Lung (tissue), 12 donors: Measurements from ENCODE around the gene AGMO. TPM values are rescaled to one million over a fixed set of nuclear protein-coding genes. Genes with fewer than 3 reads are reported as not detected.

ENCODE experiments used
- ATAC-seq: fragments of 200-7000 bp; cut with Tn5 transposase; one replicate; pipeline ENCODE4 v1.9.1; 2020; ENCODE audit warnings: moderate number of reproducible peaks; ENCODE audit not compliant: insufficient read depth, low FRiP score
- DNase-seq, 3 donors: peaks; one replicate each; pipeline ENCODE4 v3.0.0-alpha.2; 2013 to 2017
- H3K27ac ChIP-seq, 2 donors: one replicate each; pipeline ENCODE4 v1.5.1; 2013; ENCODE audit warnings: mild to moderate bottlenecking in 2 of 2, moderate library complexity in 2 of 2, control low read depth in 1 of 2, inconsistent platforms in 1 of 2, low read depth in 1 of 2, low read length in 1 of 2
- H3K27me3 ChIP-seq, 3 donors: one replicate each; pipeline ENCODE4 v1.5.1; 2013; ENCODE audit warnings: low read length in 2 of 3; ENCODE audit not compliant: control insufficient read depth in 3 of 3, insufficient read depth in 3 of 3
- H3K36me3 ChIP-seq, 4 donors: one replicate each; pipeline ENCODE4 v1.5.1; 2013; ENCODE audit warnings: low read length in 4 of 4, mild to moderate bottlenecking in 1 of 4, moderate library complexity in 1 of 4; ENCODE audit not compliant: control insufficient read depth in 4 of 4, insufficient read depth in 4 of 4
- H3K4me1 ChIP-seq, 5 donors: one replicate each; pipeline ENCODE4 v1.5.1; 2013; ENCODE audit warnings: low read length in 5 of 5, mild to moderate bottlenecking in 2 of 5, moderate library complexity in 1 of 5; ENCODE audit not compliant: control insufficient read depth in 5 of 5, insufficient read depth in 5 of 5
- H3K4me3 ChIP-seq: one replicate; pipeline ENCODE4 v1.5.1; 2013; ENCODE audit warnings: mild to moderate bottlenecking, control low read depth, moderate library complexity
- H3K9ac ChIP-seq, 2 donors: one replicate each; pipeline ENCODE4 v1.5.1; 2013; ENCODE audit warnings: low read length in 2 of 2, control low read depth in 1 of 2; ENCODE audit not compliant: insufficient read depth in 1 of 2
- H3K9me3 ChIP-seq, 4 donors: one replicate each; pipeline ENCODE4 v1.5.1; 2013; ENCODE audit warnings: low read length in 3 of 4, mild to moderate bottlenecking in 1 of 4, moderate library complexity in 1 of 4; ENCODE audit not compliant: control insufficient read depth in 4 of 4, insufficient read depth in 3 of 4
- WGBS, 2 donors: extraction: QIAGEN DNeasy Blood & Tissue Kit; methylation state at CpG; one replicate each; pipeline ENCODE4 v1.1.7; 2013; 5-methylcytosine and 5-hydroxymethylcytosine counted together
- polyA plus RNA-seq, 2 donors: library from polyadenylated mRNA; stranded (reverse); fragments of 200-250 nt; gene quantifications; one replicate each; pipeline ENCODE4 v1.2.1, GENCODE V29; 2013
- total RNA-seq, 2 donors: library from RNA; depleted of rRNA in 1 of 2; stranded (reverse); fragments of >200 nt in 1 of 2; gene quantifications; one replicate each; pipeline ENCODE4 v1.2.1, GENCODE V29; 2014 to 2021
- TF ChIP-seq, protein P1 (sequence below): IDR thresholded peaks from 2 replicates; pipeline ENCODE4 v1.5.1; 2012; ENCODE audit warnings: mild to moderate bottlenecking; ENCODE audit errors: control extremely low read depth, extremely low read depth
- donor health status: control.
- donor health status: control.
- donor health status: Bipolar disorder and iron deficiency.
- donor health status: healthy.
- donor health status: DM: yes; HTN: yes; CAD: no.

The AGMO gene
- total and polyA plus RNA-seq, 4 donors: 0.03 to 0.74 (median 0.11) TPM

DNA sequence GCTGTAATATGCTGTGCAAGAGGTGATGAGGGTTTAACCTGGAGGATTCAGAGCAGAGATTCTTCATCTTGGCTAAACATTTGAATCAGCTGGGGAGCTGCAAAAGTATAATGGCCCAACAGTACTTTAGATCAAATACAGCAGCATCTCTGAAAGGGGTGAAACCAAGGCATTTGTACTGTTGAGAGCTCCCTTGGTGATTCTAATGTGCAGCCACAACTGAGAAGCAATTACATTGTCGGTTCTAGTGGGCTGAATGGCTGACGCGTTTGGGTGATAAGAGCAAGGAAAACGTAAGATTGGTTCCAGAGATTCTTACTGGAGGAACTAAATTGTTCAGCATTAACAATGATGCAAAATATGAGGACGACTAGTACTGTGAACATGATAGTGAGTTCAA lies 269.7 kb downstream of the AGMO start:
- no peak overlapping the region for H3K9ac ChIP-seq
- WGBS, 2 donors: 77 to 89% methylated on average over 5 of the region's 5 CpGs

DNA sequence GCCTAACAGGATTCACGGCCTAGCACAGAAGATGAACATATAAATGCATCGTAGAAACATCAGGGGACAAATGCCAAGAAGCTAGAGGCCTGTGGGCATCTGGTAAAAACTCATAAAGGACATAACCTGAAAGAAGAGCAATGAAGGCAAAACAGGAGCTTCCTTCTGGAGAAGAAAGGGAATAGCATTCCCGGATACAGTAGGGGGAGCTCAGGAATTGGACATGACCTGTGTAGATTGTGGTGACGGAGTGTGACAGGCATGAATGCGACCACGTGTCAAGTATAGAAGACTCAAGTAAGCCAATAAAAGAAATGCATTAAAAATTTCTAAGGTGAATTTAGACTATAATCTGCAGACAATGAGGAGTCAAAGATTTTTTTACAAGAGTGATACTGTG lies 270.1 kb downstream of the AGMO start:
- no peak for DNase-seq
- ATAC-seq: no peak
- TF ChIP-seq, protein P1, sequence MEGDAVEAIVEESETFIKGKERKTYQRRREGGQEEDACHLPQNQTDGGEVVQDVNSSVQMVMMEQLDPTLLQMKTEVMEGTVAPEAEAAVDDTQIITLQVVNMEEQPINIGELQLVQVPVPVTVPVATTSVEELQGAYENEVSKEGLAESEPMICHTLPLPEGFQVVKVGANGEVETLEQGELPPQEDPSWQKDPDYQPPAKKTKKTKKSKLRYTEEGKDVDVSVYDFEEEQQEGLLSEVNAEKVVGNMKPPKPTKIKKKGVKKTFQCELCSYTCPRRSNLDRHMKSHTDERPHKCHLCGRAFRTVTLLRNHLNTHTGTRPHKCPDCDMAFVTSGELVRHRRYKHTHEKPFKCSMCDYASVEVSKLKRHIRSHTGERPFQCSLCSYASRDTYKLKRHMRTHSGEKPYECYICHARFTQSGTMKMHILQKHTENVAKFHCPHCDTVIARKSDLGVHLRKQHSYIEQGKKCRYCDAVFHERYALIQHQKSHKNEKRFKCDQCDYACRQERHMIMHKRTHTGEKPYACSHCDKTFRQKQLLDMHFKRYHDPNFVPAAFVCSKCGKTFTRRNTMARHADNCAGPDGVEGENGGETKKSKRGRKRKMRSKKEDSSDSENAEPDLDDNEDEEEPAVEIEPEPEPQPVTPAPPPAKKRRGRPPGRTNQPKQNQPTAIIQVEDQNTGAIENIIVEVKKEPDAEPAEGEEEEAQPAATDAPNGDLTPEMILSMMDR: no peak
- Histone ChIP-seq H3K9me3 (no peaks in the 10 kb centered on the region), H3K36me3 (no peaks in the 10 kb centered on the region), H3K4me3 (no peak overlapping the region), H3K27me3 (no peaks in the 10 kb centered on the region), H3K27ac (no peak overlapping the region), H3K9ac (no peak overlapping the region), H3K4me1 (peaks cover 0 to 3% (median 0%) of the 10 kb centered on the region in 5 donors)
- WGBS, 2 donors: 80 to 87% methylated on average over 6 of the region's 6 CpGs

More for the DNA sequence above, 269.7 kb downstream of the AGMO start:
- ATAC-seq (no peak), DNase-seq (no peak)
- Histone ChIP-seq H3K27ac (no peak overlapping the region), H3K36me3 (no peaks in the 10 kb centered on the region), H3K9me3 (no peaks in the 10 kb centered on the region), H3K27me3 (no peaks in the 10 kb centered on the region), H3K4me1 (peaks cover 0 to 3% (median 0%) of the 10 kb centered on the region in 5 donors), H3K4me3 (no peak overlapping the region)
- TF ChIP-seq, protein P1: no peak

DNA sequence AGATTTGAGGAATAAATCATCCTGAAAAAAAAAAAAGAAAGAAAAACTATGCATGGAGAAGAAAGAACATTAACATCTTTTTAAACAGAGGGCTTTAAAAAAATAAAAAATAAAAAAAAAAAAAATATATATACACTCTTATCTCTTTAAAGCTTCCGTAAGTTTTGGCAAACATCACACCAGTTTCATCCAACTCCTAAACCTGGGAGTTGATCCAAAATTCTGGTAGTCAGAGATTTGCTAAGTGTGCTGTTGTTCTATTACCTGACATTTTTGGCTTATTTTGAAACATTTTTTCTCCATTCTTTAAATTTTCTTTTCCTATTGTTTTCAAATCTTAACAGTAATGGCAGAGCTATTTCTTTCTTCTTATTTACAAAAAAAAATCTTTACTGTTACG lies 273.1 kb downstream of the AGMO start:
- Histone ChIP-seq H3K4me1 (peaks cover 0 to 3% (median 0%) of the 10 kb centered on the region in 5 donors), H3K9ac (no peak overlapping the region), H3K4me3 (no peak overlapping the region), H3K36me3 (no peaks in the 10 kb centered on the region), H3K27ac (no peak overlapping the region), H3K27me3 (no peaks in the 10 kb centered on the region), H3K9me3 (peaks cover 0 to 5% (median 0%) of the 10 kb centered on the region in 4 donors)
- 62 to 76% methylated on average over 2 of the region's 2 CpGs for WGBS, 2 donors
- peak in 2 of 3 donors; percentile 80 to 89 for DNase-seq
- TF ChIP-seq, protein P1: no peak
- ATAC-seq: no peak

DNA sequence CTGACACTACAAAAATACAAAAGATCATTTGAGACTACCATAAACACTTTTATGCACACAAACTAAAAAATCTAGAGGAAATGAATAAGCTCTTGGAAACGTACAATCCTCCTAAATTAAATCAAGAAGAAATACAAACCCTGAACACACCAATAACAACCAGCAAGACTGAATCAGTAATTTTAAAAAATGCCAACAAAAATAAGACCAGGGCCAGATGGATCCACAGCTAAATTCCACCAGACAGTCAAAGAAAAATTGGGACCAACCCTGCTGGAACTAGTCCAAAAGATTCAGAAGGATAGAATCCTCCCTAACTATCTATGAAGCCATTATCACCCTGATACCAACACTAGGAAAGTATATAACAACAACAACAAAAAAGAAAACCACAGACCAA lies 277.4 kb downstream of the AGMO start:
- H3K36me3 ChIP-seq: no peaks in the 10 kb centered on the region
- H3K9me3 ChIP-seq: peaks cover 0 to 8% (median 4%) of the 10 kb centered on the region in 4 donors
- 61 to 82% methylated on average over 1 of the region's 1 CpG for WGBS, 2 donors
- no peak overlapping the region for H3K9ac ChIP-seq
- TF ChIP-seq, protein P1: no peak
- H3K27me3 ChIP-seq: no peaks in the 10 kb centered on the region
- H3K4me3 ChIP-seq: no peak overlapping the region
- H3K27ac ChIP-seq: no peak overlapping the region
- DNase-seq (no peak), ATAC-seq (no peak)
- H3K4me1 ChIP-seq: peaks cover 0 to 3% (median 0%) of the 10 kb centered on the region in 5 donors
